Osteoblast (primary cell): ENCODE measurements around the gene LPO. TPM values are rescaled to one million over a fixed set of nuclear protein-coding genes. Genes with fewer than 3 reads are reported as not detected.

Source experiments
- DNase-seq: peaks from one replicate; pipeline ENCODE4 v3.0.0; 2011; ENCODE audit warnings: low spot score, mixed read lengths; ENCODE audit not compliant: insufficient read length; ENCODE audit errors: missing footprints
- H2AFZ ChIP-seq: 2 replicates; pipeline ENCODE4 v1.6.0; 2011; ENCODE audit warnings: mild to moderate bottlenecking, low read length
- H3K27ac ChIP-seq: 2 replicates; pipeline ENCODE4 v1.5.1; 2011; ENCODE audit warnings: mild to moderate bottlenecking, low read depth, low read length, moderate library complexity
- H3K27me3 ChIP-seq: 2 replicates; pipeline ENCODE4 v1.6.0; 2012; ENCODE audit warnings: mild to moderate bottlenecking, control low read depth, inconsistent platforms, low read length, moderate library complexity; ENCODE audit not compliant: insufficient read depth
- H3K36me3 ChIP-seq: 2 replicates; pipeline ENCODE4 v1.5.1; 2011; ENCODE audit warnings: mild to moderate bottlenecking, low read length, control low read depth, moderate library complexity; ENCODE audit not compliant: insufficient read depth
- H3K4me1 ChIP-seq: 2 replicates; pipeline ENCODE4 v1.5.1; 2011; ENCODE audit warnings: mild to moderate bottlenecking, low read length, control low read depth, moderate library complexity; ENCODE audit not compliant: insufficient read depth
- H3K4me2 ChIP-seq: 2 replicates; pipeline ENCODE4 v1.6.0; 2011; ENCODE audit warnings: mild to moderate bottlenecking, low read length; ENCODE audit not compliant: insufficient read depth
- H3K4me3 ChIP-seq: fragments of 200-600 bp; sonication (generic); 3 replicates; pipeline ENCODE4 v1.5.1; 2012; ENCODE audit warnings: mild to moderate bottlenecking, low read length, inconsistent platforms; ENCODE audit not compliant: insufficient read depth
- H3K79me2 ChIP-seq: 2 replicates; pipeline ENCODE4 v1.6.0; 2012; ENCODE audit warnings: mild to moderate bottlenecking, low read length, control low read depth, inconsistent platforms; ENCODE audit not compliant: insufficient read depth
- H3K9me3 ChIP-seq: 2 replicates; pipeline ENCODE4 v1.5.1; 2011; ENCODE audit warnings: low read depth, low read length, control low read depth
- H4K20me1 ChIP-seq: 2 replicates; pipeline ENCODE4 v1.6.0; 2012; ENCODE audit warnings: mild to moderate bottlenecking, low read length, control low read depth; ENCODE audit not compliant: insufficient read depth
- total RNA-seq: library from RNA; depleted of rRNA; stranded (reverse); fragments of >200 nt; gene quantifications from 2 replicates; pipeline ENCODE4 v1.2.3, GENCODE V29; 2012
- TF ChIP-seq, protein P1 (sequence below): IDR thresholded peaks from 2 replicates; pipeline ENCODE4 v1.5.1; 2011; ENCODE audit warnings: mild to moderate bottlenecking, low read depth, low read length, moderate library complexity; ENCODE audit errors: extremely low read depth

LPO gene
- total RNA-seq, 1 donor = not detected

DNA sequence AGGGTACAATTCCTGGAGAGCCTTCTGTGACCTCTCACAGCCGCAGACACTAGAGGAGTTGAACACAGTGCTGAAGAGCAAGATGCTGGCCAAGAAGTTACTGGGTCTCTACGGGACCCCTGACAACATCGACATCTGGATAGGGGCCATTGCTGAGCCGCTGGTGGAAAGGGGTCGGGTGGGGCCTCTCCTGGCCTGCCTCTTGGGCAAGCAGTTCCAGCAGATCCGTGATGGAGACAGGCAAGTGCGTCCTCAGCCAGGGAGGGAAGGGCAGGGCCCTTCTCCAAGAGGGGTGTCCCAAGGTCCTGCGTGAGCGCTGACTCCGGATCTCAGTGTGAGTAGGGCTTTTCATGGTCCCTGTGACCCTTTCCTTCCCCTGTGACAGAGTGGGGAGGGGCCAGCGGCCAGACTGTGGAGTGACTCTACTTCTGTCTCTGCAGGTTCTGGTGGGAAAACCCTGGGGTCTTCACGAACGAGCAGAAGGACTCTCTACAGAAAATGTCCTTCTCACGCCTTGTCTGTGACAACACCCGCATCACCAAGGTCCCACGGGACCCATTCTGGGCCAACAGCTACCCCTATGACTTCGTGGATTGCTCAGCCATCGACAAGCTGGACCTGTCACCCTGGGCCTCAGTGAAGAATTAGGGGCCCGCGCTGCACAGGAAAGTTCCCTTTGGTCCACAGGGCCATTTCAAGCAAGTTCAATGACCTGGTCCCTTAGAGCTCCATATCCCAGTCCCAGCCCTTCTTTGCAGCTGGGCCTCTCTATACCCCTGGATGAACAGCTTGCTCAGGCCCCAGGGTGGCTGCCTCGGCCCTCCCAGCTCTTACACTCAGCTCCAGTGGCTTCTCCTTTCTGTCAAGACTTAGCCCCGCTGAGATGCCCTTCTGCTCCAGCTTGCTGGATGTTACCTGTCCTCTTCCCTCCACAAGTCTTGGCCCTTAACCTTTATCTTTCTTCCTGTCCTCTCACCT lies 29.3 kb downstream of the LPO start:
- no peaks in the 10 kb centered on the region for H3K9me3 ChIP-seq
- H3K79me2 ChIP-seq = no peaks in the 10 kb centered on the region
- H2AFZ ChIP-seq = no peak overlapping the region
- H3K4me3 ChIP-seq = no peak overlapping the region
- H3K36me3 ChIP-seq = no peaks in the 10 kb centered on the region
- no peak overlapping the region for H3K4me2 ChIP-seq
- H3K27me3 ChIP-seq = peaks cover 11% of the 10 kb centered on the region
- no peaks in the 10 kb centered on the region for H3K4me1 ChIP-seq
- no peak overlapping the region for H3K27ac ChIP-seq
- no peaks in the 10 kb centered on the region for H4K20me1 ChIP-seq
- TF ChIP-seq, protein P1, sequence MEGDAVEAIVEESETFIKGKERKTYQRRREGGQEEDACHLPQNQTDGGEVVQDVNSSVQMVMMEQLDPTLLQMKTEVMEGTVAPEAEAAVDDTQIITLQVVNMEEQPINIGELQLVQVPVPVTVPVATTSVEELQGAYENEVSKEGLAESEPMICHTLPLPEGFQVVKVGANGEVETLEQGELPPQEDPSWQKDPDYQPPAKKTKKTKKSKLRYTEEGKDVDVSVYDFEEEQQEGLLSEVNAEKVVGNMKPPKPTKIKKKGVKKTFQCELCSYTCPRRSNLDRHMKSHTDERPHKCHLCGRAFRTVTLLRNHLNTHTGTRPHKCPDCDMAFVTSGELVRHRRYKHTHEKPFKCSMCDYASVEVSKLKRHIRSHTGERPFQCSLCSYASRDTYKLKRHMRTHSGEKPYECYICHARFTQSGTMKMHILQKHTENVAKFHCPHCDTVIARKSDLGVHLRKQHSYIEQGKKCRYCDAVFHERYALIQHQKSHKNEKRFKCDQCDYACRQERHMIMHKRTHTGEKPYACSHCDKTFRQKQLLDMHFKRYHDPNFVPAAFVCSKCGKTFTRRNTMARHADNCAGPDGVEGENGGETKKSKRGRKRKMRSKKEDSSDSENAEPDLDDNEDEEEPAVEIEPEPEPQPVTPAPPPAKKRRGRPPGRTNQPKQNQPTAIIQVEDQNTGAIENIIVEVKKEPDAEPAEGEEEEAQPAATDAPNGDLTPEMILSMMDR = no peak
- DNase-seq = peak; percentile 61

DNA sequence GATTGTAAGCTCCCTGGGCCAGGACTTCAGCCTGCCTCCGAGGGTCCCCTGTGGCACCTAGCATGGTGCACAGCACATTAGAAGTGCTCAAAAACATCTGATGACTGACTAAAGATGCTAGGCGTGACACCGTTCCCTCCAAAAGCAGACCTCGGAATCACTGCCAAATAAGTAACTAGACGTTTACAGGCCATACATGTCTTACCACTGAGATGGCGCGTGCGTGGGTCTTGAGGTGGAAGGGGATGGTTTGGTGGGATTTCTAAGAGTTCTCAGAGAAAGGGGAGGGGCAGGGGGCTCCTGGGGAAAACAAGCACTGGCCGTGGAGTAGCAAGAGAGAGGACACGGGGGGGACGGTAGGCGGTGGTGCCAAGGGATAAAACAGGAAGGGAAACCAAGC lies 29.9 kb downstream of the LPO start:
- peak; percentile 52 for DNase-seq
- Histone ChIP-seq H3K27ac (no peak overlapping the region), H3K36me3 (no peaks in the 10 kb centered on the region), H3K4me1 (no peaks in the 10 kb centered on the region), H4K20me1 (no peaks in the 10 kb centered on the region), H3K4me3 (no peak overlapping the region), H3K79me2 (no peaks in the 10 kb centered on the region), H3K4me2 (no peak overlapping the region), H2AFZ (no peak overlapping the region), H3K27me3 (peaks cover 7% of the 10 kb centered on the region), H3K9me3 (no peaks in the 10 kb centered on the region)
- TF ChIP-seq, protein P1 = no peak

DNA sequence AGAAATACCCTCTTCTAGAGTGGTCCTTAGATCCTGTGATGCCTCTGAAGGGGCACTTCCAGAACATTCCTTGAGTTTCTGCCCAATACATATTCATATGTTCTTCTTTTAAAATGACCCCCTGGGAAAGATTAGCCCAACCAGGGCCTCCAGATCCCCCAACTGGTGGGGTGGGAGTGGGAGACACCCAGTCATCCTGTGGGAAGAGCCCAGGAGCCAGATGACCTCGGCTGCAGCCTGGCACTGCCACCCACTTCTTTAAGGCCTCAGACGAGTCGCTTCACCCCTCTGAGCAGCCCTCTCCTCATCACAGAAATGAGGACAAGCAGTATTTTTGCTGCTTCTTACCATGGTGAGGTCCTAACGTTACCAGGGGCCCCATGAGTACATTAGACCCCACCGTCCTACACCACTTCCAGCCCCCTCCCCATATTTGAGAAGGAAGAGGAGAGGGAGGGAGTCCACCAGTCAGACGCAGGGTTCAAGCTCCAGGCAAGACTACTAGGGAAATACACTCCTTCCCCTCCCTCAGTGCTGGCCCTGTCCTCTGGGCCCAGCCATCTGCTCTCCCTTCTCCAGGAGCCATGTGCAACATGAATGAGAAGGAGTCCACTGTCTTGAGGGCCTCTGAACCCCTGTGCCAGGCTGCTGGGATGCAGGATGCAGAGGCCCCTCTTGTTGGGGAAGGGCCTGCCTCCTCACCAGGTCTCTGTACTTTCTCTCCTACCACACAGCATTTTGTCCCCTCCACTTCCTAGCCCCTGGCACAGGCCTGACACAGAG lies 30.6 kb downstream of the LPO start:
- no peaks in the 10 kb centered on the region for H3K36me3 ChIP-seq
- no peak overlapping the region for H3K27ac ChIP-seq
- no peak overlapping the region for H3K4me2 ChIP-seq
- peak; percentile 41 for DNase-seq
- no peaks in the 10 kb centered on the region for H3K79me2 ChIP-seq
- H2AFZ ChIP-seq = no peak overlapping the region
- peaks cover 4% of the 10 kb centered on the region for H3K27me3 ChIP-seq
- H3K4me3 ChIP-seq = no peak overlapping the region
- H3K9me3 ChIP-seq = no peaks in the 10 kb centered on the region
- TF ChIP-seq, protein P1 = no peak
- H4K20me1 ChIP-seq = no peaks in the 10 kb centered on the region
- no peaks in the 10 kb centered on the region for H3K4me1 ChIP-seq
